Astrocyte of the cerebellum (primary cell): Measurements from ENCODE around the gene PALMD.

Source experiments
- DNase-seq: peaks from one replicate; pipeline ENCODE4 v3.0.0-alpha.2; 2011; ENCODE audit warnings: low read depth
- H3K4me3 ChIP-seq: 2 replicates; pipeline ENCODE4 v1.5.1; 2011; ENCODE audit warnings: mild to moderate bottlenecking, low read depth, low read length, moderate library complexity
- in situ Hi-C: cut with HindIII; loops from 2 replicates; pipeline ENCODE4 v1.10.0; 2017; ENCODE audit warnings: low sequenced_read_pairs
- TF ChIP-seq, protein P1 (sequence below): IDR thresholded peaks from 2 replicates; pipeline ENCODE4 v1.5.1; 2012; ENCODE audit warnings: low read length, low read depth, moderate library complexity, mild to moderate bottlenecking; ENCODE audit errors: missing control alignments

PALMD gene

GRCh38 chr1:99652881-99653281, 7.0 kb downstream of the PALMD start:
- H3K4me3 ChIP-seq = no peak overlapping the region
- TF ChIP-seq, protein P1, sequence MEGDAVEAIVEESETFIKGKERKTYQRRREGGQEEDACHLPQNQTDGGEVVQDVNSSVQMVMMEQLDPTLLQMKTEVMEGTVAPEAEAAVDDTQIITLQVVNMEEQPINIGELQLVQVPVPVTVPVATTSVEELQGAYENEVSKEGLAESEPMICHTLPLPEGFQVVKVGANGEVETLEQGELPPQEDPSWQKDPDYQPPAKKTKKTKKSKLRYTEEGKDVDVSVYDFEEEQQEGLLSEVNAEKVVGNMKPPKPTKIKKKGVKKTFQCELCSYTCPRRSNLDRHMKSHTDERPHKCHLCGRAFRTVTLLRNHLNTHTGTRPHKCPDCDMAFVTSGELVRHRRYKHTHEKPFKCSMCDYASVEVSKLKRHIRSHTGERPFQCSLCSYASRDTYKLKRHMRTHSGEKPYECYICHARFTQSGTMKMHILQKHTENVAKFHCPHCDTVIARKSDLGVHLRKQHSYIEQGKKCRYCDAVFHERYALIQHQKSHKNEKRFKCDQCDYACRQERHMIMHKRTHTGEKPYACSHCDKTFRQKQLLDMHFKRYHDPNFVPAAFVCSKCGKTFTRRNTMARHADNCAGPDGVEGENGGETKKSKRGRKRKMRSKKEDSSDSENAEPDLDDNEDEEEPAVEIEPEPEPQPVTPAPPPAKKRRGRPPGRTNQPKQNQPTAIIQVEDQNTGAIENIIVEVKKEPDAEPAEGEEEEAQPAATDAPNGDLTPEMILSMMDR = no peak
- DNase-seq = peak; percentile 63
- in situ Hi-C loops = no loop called here

DNA sequence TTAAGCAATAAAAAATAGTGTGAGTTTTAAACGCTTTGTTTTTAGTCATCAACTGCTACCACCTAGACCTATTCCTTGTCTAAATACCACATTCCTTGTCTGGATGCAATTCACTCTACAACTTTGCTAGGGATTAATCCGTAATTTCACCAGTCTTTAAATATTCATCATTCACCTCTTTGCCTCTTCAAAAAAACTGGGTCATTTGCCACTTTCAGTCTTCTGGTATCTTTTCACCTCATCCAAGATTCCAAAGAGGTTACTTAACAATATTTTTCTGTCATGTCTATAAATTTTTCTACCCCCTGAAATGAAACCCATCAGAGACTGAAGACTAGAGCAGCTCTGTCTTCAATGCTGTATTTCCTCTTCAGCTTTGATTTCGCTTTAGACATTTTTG, 9.5 kb downstream of the PALMD start:
- TF ChIP-seq, protein P1 = no peak
- DNase-seq = no peak
- in situ Hi-C loops = no loop called here
- no peak overlapping the region for H3K4me3 ChIP-seq

GRCh38 chr1:99656701-99657100, 10.8 kb downstream of the PALMD start:
- no peak for DNase-seq
- TF ChIP-seq, protein P1 = no peak
- in situ Hi-C loops = no loop called here
- no peak overlapping the region for H3K4me3 ChIP-seq

DNA sequence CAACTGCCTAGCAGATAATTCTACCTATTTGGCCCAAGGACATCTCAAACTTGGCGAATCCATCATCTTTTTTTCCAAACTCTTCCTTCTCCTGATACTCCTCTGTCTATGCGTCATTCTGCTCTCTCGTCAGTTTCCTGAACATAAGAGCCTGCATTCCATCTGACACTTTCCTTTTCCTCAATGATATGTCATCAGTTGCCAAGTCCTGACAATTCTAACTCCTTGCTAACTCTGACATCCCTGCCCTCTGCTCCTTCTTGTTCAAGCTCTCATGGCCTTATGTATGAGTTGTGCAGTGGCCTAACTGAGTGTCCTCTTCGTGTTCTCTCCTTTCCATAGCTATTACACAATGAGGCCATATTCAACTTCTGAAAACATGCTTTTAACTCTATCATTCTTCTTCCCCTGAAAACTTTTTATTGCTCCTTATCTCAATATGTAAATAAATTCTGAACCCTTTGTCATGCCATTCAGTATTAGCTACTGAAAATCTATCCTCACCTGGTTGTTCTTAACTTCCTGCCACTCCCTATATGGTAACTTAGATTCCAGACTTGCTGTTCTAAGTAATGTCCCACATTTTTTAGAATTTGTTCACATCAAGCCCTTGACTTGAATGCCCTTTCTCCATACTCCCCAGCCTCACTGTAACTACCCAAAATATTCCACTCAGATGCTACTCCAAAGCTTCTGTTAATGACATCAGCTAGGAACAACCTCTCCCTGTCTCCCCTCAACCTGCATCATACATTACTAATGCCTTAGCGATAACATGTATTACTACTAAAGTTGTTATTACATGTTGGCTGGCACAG, 11.5 kb downstream of the PALMD start:
- H3K4me3 ChIP-seq = no peak overlapping the region
- in situ Hi-C loops = no loop called here
- TF ChIP-seq, protein P1 = no peak
- DNase-seq = no peak

DNA sequence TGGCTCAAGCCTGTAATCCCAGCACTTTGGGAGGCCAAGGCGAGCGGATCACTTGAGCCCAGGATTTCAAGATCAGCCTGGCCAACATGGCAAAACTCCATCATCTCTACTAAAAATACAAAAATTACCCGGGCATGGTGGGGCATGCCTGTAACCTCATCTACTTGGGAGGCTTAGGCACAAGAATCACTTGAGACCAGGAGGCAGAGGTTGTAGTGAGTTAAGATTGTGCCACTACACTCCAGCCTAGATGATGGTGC, 12.0 kb downstream of the PALMD start:
- in situ Hi-C loops = no loop called here
- no peak for DNase-seq
- TF ChIP-seq, protein P1 = no peak
- H3K4me3 ChIP-seq = no peak overlapping the region

- TF ChIP-seq, protein P1 = no peak
- H3K4me3 ChIP-seq = no peak overlapping the region
- in situ Hi-C loops = no loop called here
- DNase-seq = no peak
Observed at GRCh38 chr1:99659755-99660210, 13.9 kb downstream of the PALMD start.
